Measurements from ENCODE around the gene GARIN5A.

Gene GARIN5A

GRCh38 chr19:50464348-50464747, 12.3 kb downstream of the GARIN5A start:
- Histone ChIP-seq H3K27ac (replicated peaks) (no peak overlapping the region), H3K4me3 (replicated peaks; ENCODE audit: insufficient read depth, low read length) (no peak overlapping the region), H3K27me3 (ENCODE audit: insufficient read depth, poor library complexity, severe bottlenecking) (no peaks in the 10 kb centered on the region)
- no peak for DNase-seq (ENCODE audit: low read depth in 1 of 2, low spot score in 1 of 2)
- TF ChIP-seq SPI1 (IDR thresholded peaks at IDR 0.05; ENCODE audit: borderline replicate concordance, low read depth) (no peak), GABPA (IDR thresholded peaks at IDR 0.05; ENCODE audit: low read depth) (no peak), REST (IDR thresholded peaks at IDR 0.05; ENCODE audit: insufficient replicate concordance, low read depth) (no peak), CTCF (IDR thresholded peaks at IDR 0.05; ENCODE audit: insufficient read depth, low read length) (no peak), POLR2AphosphoS5 (IDR thresholded peaks at IDR 0.05; ENCODE audit: low read depth) (no peak)

DNA sequence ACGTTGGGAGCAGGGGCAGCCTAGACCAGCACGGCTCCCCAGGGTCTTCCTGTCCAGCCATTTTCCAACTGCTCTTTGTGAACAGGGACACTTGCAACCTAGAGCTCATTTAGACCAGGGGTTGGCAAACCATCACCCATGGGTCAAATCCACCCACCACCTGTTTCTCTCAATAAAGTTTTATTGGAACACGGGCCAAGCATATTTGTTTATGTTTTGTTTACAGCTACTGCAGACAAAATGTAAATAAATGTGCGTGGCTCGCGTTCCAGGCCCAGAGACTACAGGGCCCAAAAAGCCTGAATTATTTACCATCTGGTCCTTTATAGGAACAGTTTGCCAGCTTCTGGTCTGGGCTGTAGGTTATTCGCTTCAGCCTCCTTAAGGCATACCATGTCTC, 13.7 kb downstream of the GARIN5A start:
- no peak for DNase-seq (ENCODE audit: low read depth in 1 of 2, low spot score in 1 of 2)
- no peak overlapping the region for H3K4me3 ChIP-seq (replicated peaks; ENCODE audit: insufficient read depth, low read length)
- no peak overlapping the region for H3K27ac ChIP-seq (replicated peaks)
- H3K27me3 ChIP-seq (ENCODE audit: insufficient read depth, poor library complexity, severe bottlenecking) = no peaks in the 10 kb centered on the region
- TF ChIP-seq GABPA (IDR thresholded peaks at IDR 0.05; ENCODE audit: low read depth) (no peak), SPI1 (IDR thresholded peaks at IDR 0.05; ENCODE audit: borderline replicate concordance, low read depth) (no peak), REST (IDR thresholded peaks at IDR 0.05; ENCODE audit: insufficient replicate concordance, low read depth) (no peak), POLR2AphosphoS5 (IDR thresholded peaks at IDR 0.05; ENCODE audit: low read depth) (no peak), CTCF (IDR thresholded peaks at IDR 0.05; ENCODE audit: insufficient read depth, low read length) (no peak)

GRCh38 chr19:50461066-50461875, 15.4 kb downstream of the GARIN5A start:
- no peaks in the 10 kb centered on the region for H3K27me3 ChIP-seq (ENCODE audit: insufficient read depth, poor library complexity, severe bottlenecking)
- H3K27ac ChIP-seq (replicated peaks) = no peak overlapping the region
- TF ChIP-seq CTCF (IDR thresholded peaks at IDR 0.05; ENCODE audit: insufficient read depth, low read length) = peak; percentile 90
- TF ChIP-seq REST (IDR thresholded peaks at IDR 0.05; ENCODE audit: insufficient replicate concordance, low read depth) = no peak
- peak; percentile 24 to 58 for DNase-seq (ENCODE audit: low read depth in 1 of 2, low spot score in 1 of 2)
- no peak overlapping the region for H3K4me3 ChIP-seq (replicated peaks; ENCODE audit: insufficient read depth, low read length)

Data from HL-60 (cell line).